Medulla oblongata (tissue), 1 donor: Measurements from ENCODE around the gene MMS19.
"Not testable (repeated sequence)": the region's sequence is repeated elsewhere in the genome, so short reads cannot be mapped to it uniquely, and the experiment has no call there.

Source experiments
- DNase-seq: peaks from one replicate; pipeline ENCODE4 v3.0.0-alpha.2; 2015; ENCODE audit errors: extremely low spot score

The MMS19 gene

DNA sequence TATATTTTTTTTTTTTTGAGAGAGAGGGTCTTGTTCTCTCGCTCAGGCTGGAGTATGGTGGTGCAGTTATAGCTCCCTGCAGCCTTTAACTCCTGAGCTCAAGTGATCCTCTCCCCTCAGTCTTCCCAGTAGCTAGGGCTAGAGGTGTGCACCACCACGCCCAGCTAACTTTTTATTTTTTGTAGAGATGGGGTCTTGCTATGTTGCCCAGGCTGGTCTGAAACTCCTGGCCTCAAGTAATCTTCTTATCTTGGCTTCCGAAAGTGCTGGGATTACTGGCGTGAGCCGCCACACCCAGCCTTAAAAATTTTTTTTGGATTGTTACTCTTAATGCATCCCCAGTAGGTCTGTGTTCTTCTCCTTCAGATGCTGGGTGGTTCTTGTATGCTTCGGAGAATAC, 4.7 kb upstream of the MMS19 start:
- DNase-seq, result no peak

DNA sequence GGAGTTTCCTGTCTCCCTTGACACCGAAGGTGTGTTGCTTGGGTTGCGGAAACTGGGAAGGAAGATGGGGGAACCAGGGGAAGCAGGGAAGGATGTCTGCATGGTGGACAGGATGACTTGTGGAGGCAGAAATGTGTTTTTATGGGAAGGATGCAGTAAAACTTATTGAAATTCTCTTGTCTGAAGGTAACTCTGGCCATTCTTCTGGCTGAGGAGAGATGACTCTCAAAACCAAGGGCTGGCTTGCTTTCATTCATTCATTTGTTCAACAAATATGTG, 2.0 kb upstream of the MMS19 start:
- DNase-seq, result no peak

DNA sequence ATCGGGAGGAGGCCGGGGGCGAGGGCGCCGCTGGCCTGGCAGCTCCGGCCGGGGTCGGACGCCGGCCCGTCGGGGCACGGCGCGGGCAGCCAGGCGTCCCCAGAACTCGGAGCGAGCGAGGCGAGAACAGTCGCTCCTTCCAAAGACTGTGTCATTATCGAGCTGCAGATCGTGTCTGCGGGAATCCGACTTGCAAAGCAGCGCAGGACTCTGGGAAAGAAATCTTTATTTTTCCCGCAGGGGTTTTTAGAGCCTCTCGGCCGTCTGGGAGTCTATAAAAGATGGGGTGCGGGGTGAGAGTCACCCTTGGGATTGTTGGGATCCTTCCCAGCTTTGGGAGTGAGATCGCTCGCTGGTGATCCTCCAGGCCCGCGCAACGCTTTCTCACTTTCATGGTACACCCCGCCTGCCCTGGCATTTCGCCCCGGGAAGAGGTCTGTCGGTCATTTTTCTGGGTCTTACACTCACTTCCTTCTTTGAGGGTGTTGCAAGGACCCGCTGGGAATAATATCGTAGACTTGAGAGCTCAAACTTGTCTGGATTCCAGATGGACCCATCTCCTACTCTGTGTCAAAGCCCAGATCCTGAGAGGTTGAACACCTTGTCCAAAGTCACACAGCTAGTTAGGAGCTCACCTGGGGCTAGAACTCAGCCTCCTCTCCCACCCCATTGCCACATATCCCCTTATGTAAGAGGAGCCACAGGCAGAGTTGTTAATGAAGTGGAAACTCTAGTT, 1.5 kb upstream of the MMS19 start:
- DNase-seq, result peak; percentile 70

DNA sequence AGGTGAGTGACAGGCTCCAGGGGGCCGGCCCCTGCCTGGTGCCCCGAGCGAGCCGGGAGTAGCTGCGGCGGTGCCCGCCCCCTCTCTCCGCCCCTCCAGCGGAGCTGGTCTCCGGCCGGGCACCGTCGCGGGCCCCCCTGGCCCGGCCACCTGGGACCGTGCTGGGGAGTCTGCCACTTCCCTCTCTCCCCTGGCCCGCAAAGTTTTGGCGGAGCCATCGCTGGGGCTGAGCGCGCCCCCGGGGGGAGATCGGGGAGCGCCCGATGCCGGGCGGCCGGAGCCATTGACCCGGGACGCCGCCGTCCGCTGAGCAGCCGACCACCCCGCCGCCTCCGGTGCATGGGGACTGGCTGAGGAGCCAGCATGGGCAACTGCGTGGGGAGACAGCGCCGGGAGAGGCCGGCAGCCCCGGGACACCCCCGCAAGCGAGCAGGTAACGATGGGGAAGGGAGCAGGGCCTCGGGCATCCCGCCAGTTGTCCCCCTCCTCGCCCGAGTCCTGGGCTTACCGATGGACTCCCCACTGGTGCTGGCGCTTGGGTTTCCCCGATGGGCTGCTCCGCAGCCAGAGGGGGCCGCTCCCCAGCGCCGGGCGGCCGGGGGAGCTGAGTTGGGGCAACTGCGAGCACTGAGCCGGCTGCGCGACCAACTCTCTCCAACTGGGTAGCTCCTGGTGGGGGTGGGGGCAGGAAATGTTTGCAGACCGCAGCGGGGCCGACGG, 779 bp upstream of the MMS19 start, which contains the start of gene UBTD1:
Gene UBTD1, plus strand, starts transcription at position 84 of the 720 bp plus-strand sequence. Its CDS starts 280 bp downstream, at position 364.
- peak; percentile 51 for DNase-seq

DNA sequence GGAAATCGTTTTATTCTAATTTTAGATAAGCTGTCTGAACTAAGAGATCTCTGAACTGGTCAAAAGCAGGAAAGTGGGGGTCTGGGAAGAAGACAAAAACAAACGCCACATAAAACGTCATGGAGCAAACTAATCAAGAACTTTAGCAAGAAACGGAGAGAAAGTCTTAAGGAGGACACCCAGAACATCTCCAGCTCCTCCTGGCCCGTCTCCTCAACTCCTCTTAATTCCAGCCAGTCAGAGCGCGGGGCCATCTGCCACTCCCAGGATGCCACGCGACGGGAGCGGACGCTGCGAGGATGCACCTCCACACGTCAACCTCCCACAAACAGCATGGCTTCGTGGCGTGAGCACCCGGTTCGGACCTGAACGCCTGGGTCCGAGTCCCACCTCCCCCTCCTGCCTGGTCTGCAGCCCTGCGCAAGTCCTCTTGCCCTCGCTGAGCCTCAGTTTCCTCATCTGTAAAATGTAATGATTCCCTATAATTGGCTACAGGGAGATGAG, 598 bp downstream of the MMS19 start:
- peak; percentile 80 for DNase-seq

DNA sequence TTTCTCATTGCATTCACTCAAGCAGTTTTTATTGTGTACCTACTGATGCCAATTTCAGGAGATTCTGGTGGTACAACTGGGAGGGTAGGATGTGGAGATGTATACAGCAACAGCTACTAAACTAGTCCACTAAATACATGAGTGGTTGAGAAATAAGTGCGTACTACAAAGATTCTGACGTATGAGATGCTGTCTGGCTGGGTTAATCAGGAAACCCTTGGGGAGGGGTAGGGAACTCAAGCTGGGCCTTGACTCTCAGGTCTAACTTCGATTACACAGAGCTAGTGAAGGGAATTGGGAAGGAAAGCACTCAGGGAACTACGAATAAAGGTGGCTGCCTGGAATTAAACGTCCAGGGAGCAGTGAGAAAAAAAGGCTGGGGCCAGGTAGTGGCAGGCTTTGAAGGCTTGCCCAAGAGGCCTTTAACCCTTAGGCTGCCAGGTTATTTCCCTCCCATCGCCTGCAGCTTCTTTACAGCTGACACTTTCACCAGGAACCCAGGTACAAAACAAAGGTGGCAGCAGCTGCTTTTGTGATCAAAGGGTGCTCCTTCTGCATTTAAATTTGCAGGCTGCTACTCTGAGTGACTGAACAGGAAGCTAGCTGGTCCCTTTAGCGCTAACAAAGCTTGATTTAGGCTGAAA, 3.2 kb downstream of the MMS19 start:
- DNase-seq, result peak; percentile 20

DNA sequence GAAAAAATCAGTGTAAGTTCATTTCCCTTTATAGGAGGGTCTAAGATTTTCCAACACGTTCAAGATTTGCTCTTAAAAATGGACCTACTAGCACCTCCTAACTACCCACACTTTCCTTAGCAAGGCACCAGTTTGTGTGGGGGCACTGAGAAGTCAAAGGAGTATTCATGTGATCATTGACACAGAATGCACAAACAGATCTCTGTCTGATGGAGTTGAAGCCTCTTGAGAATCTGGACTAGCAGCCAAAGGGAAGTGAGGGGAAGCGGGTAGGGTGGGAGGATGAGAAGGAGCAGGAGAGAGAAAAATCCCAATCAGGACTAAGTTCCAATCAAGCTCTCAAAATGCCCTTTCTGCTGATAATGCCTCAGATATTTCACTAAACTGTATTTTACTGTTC, 4.1 kb downstream of the MMS19 start:
- DNase-seq, result peak; percentile 94

DNA sequence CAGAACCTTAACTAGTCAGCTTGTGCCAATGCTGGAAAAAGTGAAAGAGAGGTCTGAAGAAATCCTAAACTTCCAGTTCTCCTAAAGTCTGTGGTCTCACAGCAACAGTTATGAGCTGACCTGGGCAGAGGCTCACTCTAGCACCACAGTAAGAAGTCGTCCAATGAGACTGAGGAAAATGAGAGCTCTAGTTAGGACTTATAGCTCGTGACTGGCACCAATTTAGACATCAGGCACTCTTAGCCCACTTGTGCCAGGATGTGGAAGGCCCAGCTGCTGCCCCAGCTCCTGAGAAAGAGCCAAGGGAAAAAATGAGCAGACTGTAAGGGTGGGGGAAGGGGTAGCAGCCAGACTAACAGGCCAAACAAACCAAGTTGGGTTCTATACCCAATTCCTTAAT, 7.6 kb downstream of the MMS19 start:
- peak; percentile 85 for DNase-seq

DNA sequence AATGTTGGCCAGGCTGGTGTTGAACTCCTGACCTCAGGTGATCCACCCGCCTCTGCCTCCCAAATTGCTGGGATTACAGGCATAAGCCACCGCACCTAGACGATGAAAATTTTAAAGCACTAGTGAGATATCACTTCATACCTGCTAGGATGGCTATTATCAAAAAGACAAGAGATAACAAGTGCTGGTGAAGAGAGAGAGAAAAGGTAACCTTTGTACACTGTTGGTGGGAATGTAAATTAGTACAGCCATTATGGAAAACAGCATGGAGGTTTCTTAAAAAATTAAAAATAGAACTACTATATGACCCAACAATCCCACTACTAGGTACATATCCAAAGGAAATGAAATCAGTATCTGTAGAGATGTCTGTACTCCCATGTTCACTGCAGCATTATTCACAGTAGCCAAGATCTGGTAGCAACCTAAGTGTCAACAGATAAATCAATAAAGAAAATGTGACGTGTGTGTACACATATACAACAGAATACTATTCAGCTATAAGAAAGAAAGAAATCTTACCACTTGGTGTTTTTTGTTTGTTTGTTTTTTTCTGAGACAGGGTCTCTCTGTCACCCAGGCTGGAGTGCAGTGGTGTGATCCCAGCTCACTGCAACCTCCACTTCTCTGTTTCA, 12.5 kb downstream of the MMS19 start:
- no peak for DNase-seq

DNA sequence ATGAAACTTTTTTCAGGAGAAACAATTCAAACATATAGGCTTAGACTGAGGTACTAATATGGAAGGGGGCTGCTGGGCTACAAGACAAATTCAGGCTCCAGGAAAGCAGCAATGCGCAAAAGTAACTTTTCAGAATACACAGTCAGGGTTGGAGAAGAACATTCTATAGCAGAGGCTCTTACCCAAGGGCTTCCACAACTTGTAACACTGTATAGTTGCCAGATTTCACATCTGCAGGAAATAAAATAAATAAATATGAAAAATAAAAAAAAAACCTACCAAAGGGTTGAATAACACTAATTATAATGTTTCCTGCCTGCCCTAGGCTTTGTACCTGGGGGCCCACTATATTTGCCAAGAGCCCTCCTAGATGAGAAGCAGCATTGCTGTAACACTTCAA, 14.3 kb downstream of the MMS19 start:
- no peak for DNase-seq

DNA sequence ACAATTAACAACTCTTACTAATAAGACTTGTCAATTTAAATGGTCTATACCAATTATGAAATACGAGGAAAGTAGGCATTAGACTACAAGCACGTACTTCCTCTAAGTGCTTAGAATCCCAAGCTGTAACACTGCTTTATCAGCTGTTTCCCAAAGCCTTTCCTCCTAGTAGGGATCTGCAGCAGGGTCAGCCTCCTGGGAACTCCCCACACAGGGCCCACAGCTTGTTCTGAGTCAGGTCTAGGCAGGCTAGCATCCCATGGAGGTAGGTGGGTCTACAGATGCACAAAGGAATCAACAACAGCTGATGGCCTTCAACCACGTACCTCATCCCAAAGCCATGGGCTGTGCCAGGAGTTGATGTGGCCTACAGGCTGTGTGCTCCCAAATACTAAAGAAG, 14.7 kb downstream of the MMS19 start:
- no peak for DNase-seq

DNA sequence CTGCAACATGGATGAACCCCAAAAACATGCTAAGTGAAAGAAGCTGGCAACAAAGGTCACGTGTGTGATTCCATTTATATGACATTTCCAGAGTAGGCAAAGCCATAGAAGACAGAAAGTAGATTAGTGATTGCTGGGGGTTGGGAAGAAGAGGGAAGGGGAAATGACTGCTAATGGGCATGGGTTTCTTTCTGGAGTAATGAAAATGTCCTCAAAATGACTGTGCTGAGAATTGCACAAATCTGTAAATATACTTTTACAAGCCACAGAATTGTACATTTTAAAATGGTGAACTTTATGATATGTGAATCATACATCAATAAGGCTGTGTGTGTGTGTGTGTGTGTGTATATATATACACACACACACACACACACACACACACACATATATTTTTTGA, 15.8 kb downstream of the MMS19 start:
- no peak for DNase-seq

DNA sequence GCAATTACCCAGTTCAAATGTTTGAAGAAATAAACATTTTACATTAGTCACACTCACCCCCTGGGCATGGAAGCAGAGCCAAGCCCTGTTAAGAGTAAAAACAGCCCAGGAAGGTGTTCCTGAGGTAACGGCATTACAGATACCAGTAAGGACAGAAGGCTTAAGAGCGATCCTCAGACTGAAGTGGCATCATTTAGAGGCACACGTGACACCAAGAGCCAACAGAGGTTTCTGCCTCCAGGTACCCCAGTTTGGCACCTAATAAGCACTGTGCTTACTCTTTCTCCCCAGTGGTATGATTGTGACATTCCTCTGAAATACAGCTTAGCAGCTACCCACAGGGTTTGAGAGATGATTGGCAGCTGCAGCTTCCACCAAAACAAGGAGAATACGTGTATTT, 17.2 kb downstream of the MMS19 start:
- no peak for DNase-seq

DNA sequence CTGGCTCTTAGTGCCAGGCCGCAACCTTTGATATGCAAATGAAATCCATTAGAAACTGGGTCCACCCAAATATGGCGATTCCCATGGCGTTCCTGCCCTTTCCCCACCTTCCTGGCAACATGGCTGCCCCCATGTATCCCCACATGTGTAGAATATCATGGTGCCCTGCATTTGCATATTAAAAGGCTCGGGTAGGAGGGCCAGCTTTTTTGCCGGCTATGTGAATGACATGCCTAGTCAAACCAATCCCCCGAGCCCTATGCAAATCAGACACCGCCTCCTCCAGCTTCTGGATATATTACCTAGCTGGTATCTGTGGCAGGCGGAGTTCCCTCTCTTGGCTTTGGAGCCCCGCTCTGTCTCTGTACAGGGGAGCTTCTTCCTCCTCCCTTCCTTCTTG, 18.3 kb downstream of the MMS19 start:
- no peak for DNase-seq

DNA sequence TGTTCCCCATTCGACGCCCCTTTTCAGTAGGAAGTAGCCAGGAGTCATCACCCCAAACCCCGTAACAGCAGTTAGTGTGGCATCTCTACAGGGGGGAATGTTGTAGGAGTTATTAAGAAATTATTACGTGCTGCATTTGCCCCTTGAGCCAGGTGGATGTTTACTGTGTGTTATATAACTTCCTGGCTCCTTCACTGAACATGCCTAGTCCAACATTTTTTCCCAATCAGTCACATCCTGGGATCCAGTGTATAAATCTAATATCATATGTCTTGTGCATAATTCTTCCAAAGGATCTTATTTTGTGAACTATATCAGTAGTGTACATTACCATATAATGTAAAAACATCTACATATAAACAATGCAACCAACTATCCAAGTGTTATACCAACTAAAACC, 18.8 kb downstream of the MMS19 start:
- DNase-seq, result not testable (repeated sequence)

DNA sequence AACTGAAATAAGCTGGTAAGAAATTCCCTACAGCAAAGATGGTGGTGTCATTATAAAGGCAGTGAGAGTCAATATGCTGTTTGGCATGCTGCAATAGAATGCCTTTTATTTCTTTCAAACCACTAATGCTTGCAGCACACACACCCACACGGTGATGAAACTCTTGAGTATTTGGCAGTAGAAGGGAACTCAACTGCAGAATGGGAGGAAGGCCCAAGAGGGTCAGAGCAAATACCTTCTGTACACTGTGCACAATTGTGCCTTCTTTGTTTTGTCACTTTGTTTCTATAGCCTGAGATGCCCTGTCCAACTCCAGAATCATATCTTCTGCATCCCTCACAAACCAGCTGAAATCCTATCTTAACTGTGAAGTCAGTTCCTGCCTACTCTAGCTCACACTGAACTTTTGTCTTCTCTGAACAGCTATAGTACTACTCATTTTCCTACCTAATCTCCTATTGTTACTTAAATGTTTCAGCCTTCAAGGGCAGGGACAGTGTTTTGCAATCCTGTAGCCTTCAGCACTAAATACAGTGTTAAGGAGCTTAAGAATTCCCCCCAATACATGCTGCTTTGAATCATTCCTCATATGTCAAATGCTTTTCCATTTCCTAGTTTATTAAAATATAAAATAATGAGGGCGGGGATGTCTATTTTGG, 22.2 kb downstream of the MMS19 start:
- no peak for DNase-seq

DNA sequence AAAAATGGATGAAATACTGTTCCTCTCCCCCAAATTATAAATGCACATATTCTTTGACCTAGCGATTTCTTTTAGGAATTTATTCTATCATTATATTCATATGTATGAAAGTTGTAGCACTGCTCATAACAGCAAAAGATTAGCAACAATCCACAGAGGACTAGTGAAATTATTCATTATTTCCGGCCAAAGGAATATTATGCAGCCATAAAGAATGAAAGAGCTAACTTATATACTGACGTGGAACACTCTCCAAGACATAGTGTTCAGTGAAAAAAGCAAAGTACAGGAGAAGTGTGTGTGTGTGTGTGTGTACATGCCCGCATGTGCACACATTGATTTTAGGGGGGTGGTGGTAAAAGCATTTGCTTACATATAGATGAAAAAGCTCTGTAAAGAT, 23.3 kb downstream of the MMS19 start:
- DNase-seq, result no peak

DNA sequence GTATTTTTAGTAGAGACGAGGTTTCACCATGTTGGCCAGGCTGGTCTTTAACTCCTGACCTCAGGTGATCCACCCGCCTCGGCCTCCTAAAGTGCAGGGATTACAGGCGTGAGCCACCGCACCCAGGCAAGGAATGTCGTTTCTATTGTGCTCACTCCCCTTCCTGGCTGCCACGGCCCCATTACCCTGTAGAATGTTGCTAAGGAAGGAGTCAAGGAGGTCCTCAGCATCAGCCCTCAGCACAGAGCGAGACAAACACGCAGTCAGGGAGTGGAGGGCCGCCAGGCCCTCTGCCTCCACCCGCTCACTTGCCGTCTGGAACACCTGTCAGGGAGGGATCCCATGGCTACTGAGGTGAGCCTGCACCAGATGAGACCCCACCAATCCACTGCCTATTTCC, 29.4 kb downstream of the MMS19 start:
- not testable (repeated sequence) for DNase-seq

DNA sequence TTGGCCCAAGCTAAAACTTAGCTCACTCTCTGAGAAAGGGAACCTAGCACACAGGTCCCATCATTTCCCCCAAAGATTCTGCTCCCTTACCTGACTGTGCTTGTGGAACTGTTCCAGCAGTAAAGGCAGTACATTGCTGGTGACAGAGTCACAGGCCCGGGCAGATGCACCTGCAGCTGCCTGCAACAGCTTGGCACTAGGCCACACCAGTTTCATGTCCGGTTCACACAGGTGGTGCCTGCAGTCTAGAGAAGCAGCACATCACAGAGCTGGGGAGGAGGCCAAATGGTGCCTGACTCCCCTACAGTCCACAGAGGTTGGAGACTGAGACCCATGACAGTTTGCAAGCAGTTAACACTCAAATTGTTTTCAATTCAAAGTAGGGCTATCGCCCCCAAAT, 30.1 kb downstream of the MMS19 start:
- no peak for DNase-seq

DNA sequence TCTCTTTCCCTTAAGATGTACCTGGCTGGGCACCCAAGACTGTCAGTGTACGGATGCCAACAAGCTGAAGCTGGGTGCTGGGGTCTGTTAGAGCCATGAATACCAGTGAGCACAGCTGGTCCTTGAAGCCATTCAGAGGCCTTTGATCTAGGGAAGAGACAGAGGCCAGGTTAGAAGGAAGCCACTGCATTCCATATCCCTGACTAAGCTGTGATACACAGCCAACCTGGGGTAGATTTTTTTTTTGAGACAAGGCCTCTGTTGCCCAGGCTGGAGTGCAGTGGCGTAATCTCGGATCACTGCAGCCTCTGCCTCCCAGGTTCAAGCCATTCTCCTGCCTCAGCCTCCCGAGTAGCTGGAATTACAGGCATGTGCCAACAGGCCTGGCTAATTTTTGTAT, 31.5 kb downstream of the MMS19 start:
- no peak for DNase-seq

DNA sequence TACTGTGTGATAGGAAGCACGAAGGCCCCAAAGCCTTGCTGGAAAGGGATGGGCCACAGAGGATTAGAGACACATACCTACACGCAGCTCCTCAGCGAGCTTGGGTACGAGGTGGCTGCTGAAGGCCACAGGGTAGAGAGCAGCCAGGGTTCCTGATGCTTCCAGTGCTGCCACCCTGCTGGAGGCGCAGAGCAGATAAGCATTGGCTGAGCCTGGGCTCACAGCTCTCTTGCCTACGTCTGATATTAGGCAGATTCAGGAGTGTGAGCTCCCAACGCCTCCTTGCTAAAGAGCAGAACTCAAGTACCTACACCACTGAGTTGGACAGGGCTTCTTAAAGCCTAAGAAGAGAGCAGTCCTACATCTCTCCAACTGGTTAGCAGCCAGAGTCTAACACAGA, 32.2 kb downstream of the MMS19 start:
- DNase-seq, result no peak

DNA sequence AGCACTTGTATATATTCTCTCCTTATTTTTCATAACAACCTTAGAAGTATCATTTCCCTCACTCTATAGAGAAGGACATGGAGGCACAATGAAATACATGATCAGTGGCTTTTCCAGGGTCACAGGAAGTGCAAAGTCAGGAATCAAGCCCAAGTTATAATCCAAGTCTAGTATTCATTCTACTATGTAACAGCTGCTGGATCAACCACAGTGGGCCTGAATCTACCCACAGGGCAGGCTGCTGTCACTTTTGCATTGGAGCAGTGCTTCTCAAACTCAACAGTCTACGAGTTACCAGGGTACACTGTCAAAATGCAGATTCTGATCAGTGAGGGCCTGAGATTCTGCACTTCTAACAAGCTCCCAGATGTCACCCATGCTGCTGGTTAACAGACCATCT, 34.0 kb downstream of the MMS19 start:
- no peak for DNase-seq
